Lower lobe of right lung (tissue), 2 donors: Measurements from ENCODE around the gene TSPAN9. TPM values are rescaled to one million over a fixed set of nuclear protein-coding genes. Genes with fewer than 3 reads are reported as not detected.

Experiments
- ATAC-seq, 2 donors: fragments of 200-7000 bp; cut with Tn5 transposase; one replicate each; pipeline ENCODE4 v1.9.1; 2020 to 2022; ENCODE audit warnings: mild to moderate bottlenecking in 2 of 2, moderate library complexity in 2 of 2
- DNase-seq: peaks from one replicate; pipeline ENCODE4 v3.0.0-alpha.2; 2020
- H3K27ac ChIP-seq: fragments of 200-600 bp; one replicate; pipeline ENCODE4 v1.8.0; 2022
- H3K27me3 ChIP-seq: fragments of 200-600 bp; one replicate; pipeline ENCODE4 v1.8.0; 2022; ENCODE audit warnings: low read depth
- H3K36me3 ChIP-seq: fragments of 200-600 bp; one replicate; pipeline ENCODE4 v1.8.0; 2022; ENCODE audit warnings: mild to moderate bottlenecking
- H3K4me1 ChIP-seq: fragments of 200-600 bp; one replicate; pipeline ENCODE4 v1.8.0; 2022
- H3K4me3 ChIP-seq: fragments of 200-600 bp; one replicate; pipeline ENCODE4 v1.8.0; 2022; ENCODE audit warnings: mild to moderate bottlenecking
- H3K9me3 ChIP-seq: fragments of 200-600 bp; one replicate; pipeline ENCODE4 v1.8.0; 2022
- CTCF ChIP-seq: fragments of 200-600 bp; IDR thresholded peaks from one replicate; pipeline ENCODE4 v1.8.0; 2022; ENCODE audit warnings: antibody characterized with exemption, mild to moderate bottlenecking
- intact Hi-C: fragments of 100-400 bp; cut with DNase I; formaldehyde crosslinking; loops from one replicate; pipeline ENCODE4 v1.11.0; 2022
- total RNA-seq: library from RNA; stranded (reverse); fragmentation: NEBNext Ultra II Directional; extraction: Animal tissue kit (Norgen Biotek cat#: 25700); gene quantifications from one replicate; pipeline ENCODE4 v1.2.1, GENCODE V29; 2021
- donor health status: DM: no; HTN: yes; CAD: no; lungs with severe emphysema.

TSPAN9 gene
- total RNA-seq, 1 donor from 2014 or later = 61.1 TPM

- TF ChIP-seq CTCF = no peak
- intact Hi-C loops = no loop called here
- Histone ChIP-seq H3K36me3 (no peaks in the 10 kb centered on the region), H3K9me3 (no peaks in the 10 kb centered on the region), H3K27me3 (no peaks in the 10 kb centered on the region), H3K27ac (no peak overlapping the region), H3K4me3 (no peak overlapping the region), H3K4me1 (no peaks in the 10 kb centered on the region)
- ATAC-seq (no peak), DNase-seq (no peak)
Measured at GRCh38 chr12:3326850-3327780, 249.9 kb downstream of the TSPAN9 start.

GRCh38 chr12:3328081-3328480 is 250.9 kb downstream of the TSPAN9 start:
- H3K27ac ChIP-seq = no peak overlapping the region

GRCh38 chr12:3328571-3328970 is 251.4 kb downstream of the TSPAN9 start:
- no peaks in the 10 kb centered on the region for H3K9me3 ChIP-seq
- no peak for TF ChIP-seq CTCF
- intact Hi-C loops = no loop called here
- H3K27me3 ChIP-seq = no peaks in the 10 kb centered on the region
- no peaks in the 10 kb centered on the region for H3K4me1 ChIP-seq
- H3K4me3 ChIP-seq = no peak overlapping the region
- H3K27ac ChIP-seq = no peak overlapping the region
- ATAC-seq (no peak), DNase-seq (no peak)
- no peaks in the 10 kb centered on the region for H3K36me3 ChIP-seq

More at GRCh38 chr12:3328081-3328480, 250.9 kb downstream of the TSPAN9 start:
- ATAC-seq (no peak), DNase-seq (no peak)
- no peaks in the 10 kb centered on the region for H3K27me3 ChIP-seq
- no peaks in the 10 kb centered on the region for H3K9me3 ChIP-seq
- H3K4me3 ChIP-seq = no peak overlapping the region
- intact Hi-C loops = no loop called here
- no peaks in the 10 kb centered on the region for H3K4me1 ChIP-seq
- no peaks in the 10 kb centered on the region for H3K36me3 ChIP-seq
- TF ChIP-seq CTCF = no peak

GRCh38 chr12:3329361-3329760 is 252.2 kb downstream of the TSPAN9 start:
- no peak overlapping the region for H3K4me3 ChIP-seq
- no peaks in the 10 kb centered on the region for H3K9me3 ChIP-seq
- H3K27ac ChIP-seq = no peak overlapping the region
- H3K36me3 ChIP-seq = no peaks in the 10 kb centered on the region
- no peak for ATAC-seq
- no peak for TF ChIP-seq CTCF
- DNase-seq = no peak
- no peaks in the 10 kb centered on the region for H3K27me3 ChIP-seq
- no peaks in the 10 kb centered on the region for H3K4me1 ChIP-seq
- intact Hi-C loops = no loop called here

GRCh38 chr12:3330976-3331510 is 253.9 kb downstream of the TSPAN9 start:
- intact Hi-C loops = no loop called here
- ATAC-seq = no peak
- no peak for TF ChIP-seq CTCF

More at GRCh38 chr12:3330976-3331510, 253.9 kb downstream of the TSPAN9 start:
- Histone ChIP-seq H3K27me3 (no peaks in the 10 kb centered on the region), H3K4me3 (no peak overlapping the region), H3K9me3 (no peaks in the 10 kb centered on the region), H3K27ac (no peak overlapping the region), H3K36me3 (no peaks in the 10 kb centered on the region), H3K4me1 (no peaks in the 10 kb centered on the region)
- no peak for DNase-seq
